OCI-LY3 (cell line): ENCODE results near the gene OR10K1.
A peak's percentile ranks its signal among the peaks of the same experiment; 100 is the strongest.
"Not testable (repeated sequence)": the region's sequence is repeated elsewhere in the genome, so short reads cannot be mapped to it uniquely, and the experiment has no call there.

Source experiments
- H2AFZ ChIP-seq: fragments of 200-600, 300-600 bp; shearing (Covaris generic); 2 replicates; pipeline ENCODE4 v1.6.0; 2014; ENCODE audit warnings: antibody characterized with exemption, low read depth, low read length
- H3K27ac ChIP-seq: fragments of 200-600, 300-600 bp; sonication (generic); 2 replicates; pipeline ENCODE4 v1.5.1; 2014; ENCODE audit warnings: mild to moderate bottlenecking, low read length, moderate library complexity, mixed read lengths
- H3K27me3 ChIP-seq: fragments of 200-600, 300-600 bp; sonication (generic); 2 replicates; pipeline ENCODE4 v1.6.1; 2014; ENCODE audit warnings: low read depth, low read length, mixed read lengths
- H3K36me3 ChIP-seq: fragments of 200-600, 300-600 bp; sonication (generic); replicated peaks from 2 replicates; pipeline ENCODE3; 2014; ENCODE audit warnings: low read depth, low read length, mixed read lengths
- H3K4me1 ChIP-seq: fragments of 300-600, 200-600 bp; sonication (generic); 2 replicates; pipeline ENCODE4 v1.6.1; 2014; ENCODE audit warnings: low read length, mixed read lengths
- H3K4me2 ChIP-seq: fragments of 200-600, 300-600 bp; sonication (generic); 2 replicates; pipeline ENCODE4 v1.6.1; 2014; ENCODE audit warnings: low read length, mixed read lengths
- H3K4me3 ChIP-seq: fragments of 300-600, 200-600 bp; sonication (generic); 2 replicates; pipeline ENCODE4 v1.5.1; 2014; ENCODE audit warnings: antibody characterized with exemption, mild to moderate bottlenecking, low read length, moderate library complexity
- H3K79me2 ChIP-seq: fragments of 300-600, 200-600 bp; shearing (Covaris generic); 2 replicates; pipeline ENCODE4 v1.6.1; 2014; ENCODE audit warnings: mild to moderate bottlenecking, low read length, mixed read lengths
- H3K9ac ChIP-seq: fragments of 300-600, 200-600 bp; shearing (Covaris generic); 2 replicates; pipeline ENCODE4 v1.6.0; 2014; ENCODE audit warnings: mild to moderate bottlenecking, low read length, moderate library complexity
- H3K9me3 ChIP-seq: fragments of 200-600, 300-600 bp; shearing (Covaris generic); 2 replicates; pipeline ENCODE4 v1.6.1; 2014; ENCODE audit warnings: low read length, mixed read lengths; ENCODE audit not compliant: insufficient read depth
- H4K20me1 ChIP-seq: fragments of 200-600, 300-600 bp; sonication (generic); 2 replicates; pipeline ENCODE4 v1.6.1; 2016; ENCODE audit warnings: low read length, mixed read lengths; ENCODE audit not compliant: insufficient read depth
- EZH2phosphoT487 ChIP-seq: fragments of 200-600 bp; shearing (Covaris generic); IDR thresholded peaks from 2 replicates; pipeline ENCODE4 v1.6.1; 2018; ENCODE audit warnings: antibody characterized with exemption, mixed run types, low read depth
- TF ChIP-seq, protein P1 (sequence below): fragments of 200-600, 300-600 bp; sonication (generic); IDR thresholded peaks from 2 replicates; pipeline ENCODE4 v1.5.1; 2014; ENCODE audit warnings: antibody characterized with exemption, low read length, low read depth

OR10K1 gene

DNA sequence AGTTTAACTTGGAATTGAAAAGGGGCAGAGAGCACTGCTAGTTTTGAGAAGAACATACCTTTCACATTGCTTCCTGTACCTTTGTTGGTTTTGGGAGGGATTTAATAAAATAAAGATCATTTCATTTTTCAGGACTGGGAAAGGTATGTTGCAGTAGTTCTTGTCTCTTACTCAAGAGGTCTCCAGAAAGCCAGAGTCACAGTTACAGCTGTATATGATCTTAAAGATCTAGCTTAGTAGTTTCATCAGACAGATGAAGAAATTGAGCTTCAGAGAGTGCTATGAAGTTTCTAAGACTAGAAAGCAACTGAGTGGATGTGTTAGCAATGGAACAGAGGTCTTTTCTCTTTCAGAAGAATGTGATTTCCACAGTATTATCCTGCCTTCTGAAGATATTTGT lies 36.6 kb upstream of the OR10K1 start:
- Histone ChIP-seq H3K27me3 (no peaks in the 10 kb centered on the region), H3K36me3 (no peaks in the 10 kb centered on the region), H3K4me2 (no peak overlapping the region), H3K79me2 (no peaks in the 10 kb centered on the region), H3K9me3 (no peaks in the 10 kb centered on the region), H3K9ac (no peak overlapping the region), H2AFZ (peak overlapping the region; percentile 37; the same call in 1 of the 2 replicates), H3K27ac (no peak overlapping the region), H4K20me1 (no peaks in the 10 kb centered on the region), H3K4me1 (no peaks in the 10 kb centered on the region), H3K4me3 (no peak overlapping the region)
- no peak for TF ChIP-seq EZH2phosphoT487
- TF ChIP-seq, protein P1, sequence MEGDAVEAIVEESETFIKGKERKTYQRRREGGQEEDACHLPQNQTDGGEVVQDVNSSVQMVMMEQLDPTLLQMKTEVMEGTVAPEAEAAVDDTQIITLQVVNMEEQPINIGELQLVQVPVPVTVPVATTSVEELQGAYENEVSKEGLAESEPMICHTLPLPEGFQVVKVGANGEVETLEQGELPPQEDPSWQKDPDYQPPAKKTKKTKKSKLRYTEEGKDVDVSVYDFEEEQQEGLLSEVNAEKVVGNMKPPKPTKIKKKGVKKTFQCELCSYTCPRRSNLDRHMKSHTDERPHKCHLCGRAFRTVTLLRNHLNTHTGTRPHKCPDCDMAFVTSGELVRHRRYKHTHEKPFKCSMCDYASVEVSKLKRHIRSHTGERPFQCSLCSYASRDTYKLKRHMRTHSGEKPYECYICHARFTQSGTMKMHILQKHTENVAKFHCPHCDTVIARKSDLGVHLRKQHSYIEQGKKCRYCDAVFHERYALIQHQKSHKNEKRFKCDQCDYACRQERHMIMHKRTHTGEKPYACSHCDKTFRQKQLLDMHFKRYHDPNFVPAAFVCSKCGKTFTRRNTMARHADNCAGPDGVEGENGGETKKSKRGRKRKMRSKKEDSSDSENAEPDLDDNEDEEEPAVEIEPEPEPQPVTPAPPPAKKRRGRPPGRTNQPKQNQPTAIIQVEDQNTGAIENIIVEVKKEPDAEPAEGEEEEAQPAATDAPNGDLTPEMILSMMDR: no peak

DNA sequence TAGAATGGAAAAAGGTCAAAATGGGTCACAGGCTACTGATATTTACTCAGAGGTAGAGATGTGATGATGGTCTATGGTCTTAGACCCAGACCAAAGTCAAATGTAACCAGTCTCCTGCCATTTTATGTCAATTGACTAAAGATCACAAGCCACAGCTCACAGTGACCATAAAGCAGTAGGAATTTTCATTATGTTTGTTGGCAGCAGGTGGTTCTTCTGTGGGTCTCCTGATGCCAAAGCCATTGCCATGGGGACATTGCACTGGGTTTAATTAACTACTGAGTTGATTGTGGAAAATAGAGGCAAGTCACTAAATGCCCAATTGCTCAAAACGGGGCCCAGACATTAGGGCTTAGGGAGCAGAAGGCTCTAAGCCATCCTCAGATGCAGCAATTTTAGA lies 35.5 kb upstream of the OR10K1 start, which contains the start of gene OR10K2:
OR10K2 (minus strand) TSS at position 101 of the 400 bp plus-strand sequence. CDS start 5,371 bp downstream, outside the sequence.
- Histone ChIP-seq H3K9ac (no peak within 1 kb of the TSS), H3K4me3 (no peak within 1 kb of the TSS), H3K27me3 (no peaks in the 10 kb centered on the region), H3K27ac (no peak within 1 kb of the TSS), H3K9me3 (no peaks in the 10 kb centered on the region), H3K36me3 (no peaks in the 10 kb centered on the region), H3K79me2 (no peaks in the 10 kb centered on the region), H4K20me1 (no peaks in the 10 kb centered on the region), H2AFZ (peak within 1 kb of the TSS; percentile 37; the same call in 1 of the 2 replicates), H3K4me2 (no peak within 1 kb of the TSS), H3K4me1 (no peaks in the 10 kb centered on the region)
- TF ChIP-seq, protein P1: no peak
- no peak for TF ChIP-seq EZH2phosphoT487

DNA sequence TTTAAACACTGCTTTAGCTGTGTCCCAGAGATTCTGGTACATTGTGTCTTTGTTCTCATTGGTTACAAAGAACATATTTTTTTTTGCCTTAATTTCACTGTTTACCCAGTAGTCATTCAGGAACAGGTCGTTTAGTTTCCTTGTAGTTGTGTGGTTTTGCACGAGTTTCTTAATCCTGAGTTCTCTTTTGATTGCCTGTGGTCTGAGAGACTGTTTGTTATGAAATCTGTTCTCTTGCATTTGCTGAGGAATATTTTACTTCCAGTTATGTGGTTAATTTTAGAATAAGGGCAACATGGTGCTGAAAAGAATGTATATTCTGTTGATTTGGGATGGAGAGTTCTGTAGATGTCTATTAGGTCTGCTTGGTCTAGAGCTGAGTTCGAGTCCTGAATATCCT lies 31.5 kb upstream of the OR10K1 start:
- H4K20me1 ChIP-seq, H3K4me1 ChIP-seq: not testable (repeated sequence)

DNA sequence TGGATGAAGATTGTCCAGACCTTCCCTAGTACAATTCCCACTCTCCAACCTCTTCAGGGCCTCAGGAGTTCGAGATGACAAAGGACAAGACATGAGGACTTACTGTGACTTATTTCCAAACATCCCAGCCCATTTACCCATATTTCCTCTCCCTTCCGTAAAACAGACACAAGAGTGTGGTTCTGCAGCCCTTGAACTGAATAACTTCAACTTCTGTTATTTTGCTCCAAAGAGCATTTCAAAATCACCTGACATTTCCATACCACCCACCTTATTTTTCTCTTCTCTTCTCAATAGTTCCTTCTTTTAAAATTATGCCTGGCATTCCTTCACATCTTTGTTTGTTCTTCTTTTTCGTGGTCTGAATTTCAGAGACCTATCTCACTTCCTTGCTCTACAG lies 26.9 kb upstream of the OR10K1 start:
- Histone ChIP-seq H3K79me2 (no peaks in the 10 kb centered on the region), H3K36me3 (no peaks in the 10 kb centered on the region), H3K4me3 (no peak overlapping the region), H3K27me3 (no peaks in the 10 kb centered on the region), H3K27ac (no peak overlapping the region), H3K9ac (no peak overlapping the region), H3K9me3 (no peaks in the 10 kb centered on the region; the same call in 1 of the 2 replicates), H3K4me2 (no peak overlapping the region), H4K20me1 (no peaks in the 10 kb centered on the region), H2AFZ (no peak overlapping the region), H3K4me1 (peaks cover 8% of the 10 kb centered on the region; the same call in 1 of the 2 replicates)
- TF ChIP-seq, protein P1: no peak
- no peak for TF ChIP-seq EZH2phosphoT487

More for the DNA sequence above, 31.5 kb upstream of the OR10K1 start:
- H3K79me2 ChIP-seq, H3K4me3 ChIP-seq, H3K27me3 ChIP-seq, H3K9me3 ChIP-seq, H3K27ac ChIP-seq, H3K9ac ChIP-seq, H2AFZ ChIP-seq, H3K4me2 ChIP-seq, H3K36me3 ChIP-seq: not testable (repeated sequence)

DNA sequence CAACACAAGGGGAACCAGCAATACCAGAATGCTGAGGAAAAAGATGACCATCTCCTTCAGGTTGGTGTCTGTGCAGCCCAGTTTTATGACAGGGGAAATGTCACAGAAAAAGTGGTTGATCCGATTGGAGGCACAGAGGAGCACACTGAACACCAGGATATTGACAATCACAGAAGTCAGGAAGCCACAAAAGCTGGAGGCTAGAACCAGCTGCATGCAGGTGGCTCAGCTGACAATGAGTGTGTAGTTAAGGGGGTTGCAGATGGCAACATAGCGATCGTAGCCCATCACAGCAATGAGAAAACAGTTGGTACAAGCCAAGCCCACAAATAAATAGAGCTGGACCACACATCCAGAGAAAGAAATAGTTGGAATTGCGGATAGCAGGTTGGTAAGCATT lies 16.3 kb upstream of the OR10K1 start:
- no peak overlapping the region for H2AFZ ChIP-seq
- no peak overlapping the region for H3K27ac ChIP-seq
- H4K20me1 ChIP-seq: no peaks in the 10 kb centered on the region
- no peaks in the 10 kb centered on the region for H3K79me2 ChIP-seq
- no peak overlapping the region for H3K4me2 ChIP-seq
- H3K4me3 ChIP-seq: no peak overlapping the region
- no peaks in the 10 kb centered on the region for H3K27me3 ChIP-seq
- H3K4me1 ChIP-seq: no peaks in the 10 kb centered on the region
- no peaks in the 10 kb centered on the region for H3K36me3 ChIP-seq
- H3K9ac ChIP-seq: no peak overlapping the region
- TF ChIP-seq EZH2phosphoT487: no peak
- TF ChIP-seq, protein P1: no peak
- no peaks in the 10 kb centered on the region for H3K9me3 ChIP-seq
